GM13976 (cell line): ENCODE measurements around the gene DIPK1A.

Experiments used
- DNase-seq: peaks from one replicate; pipeline ENCODE4 v3.0.0; 2012; ENCODE audit warnings: low spot score
- CTCF ChIP-seq: IDR thresholded peaks from 2 replicates; pipeline ENCODE4 v1.5.1; 2012; ENCODE audit warnings: borderline replicate concordance, mild to moderate bottlenecking; ENCODE audit not compliant: insufficient read depth; ENCODE audit errors: extremely low read depth, missing control alignments, control extremely low read depth
- in situ Hi-C: fragments of 300-500 bp; cut with MboI; formaldehyde crosslinking; loops from one replicate; pipeline ENCODE4 v1.12.0; 2022; ENCODE audit warnings: low sequenced_read_pairs, mixed read lengths, inconsistent platforms; ENCODE audit not compliant: unreplicated experiment

Gene DIPK1A

GRCh38 chr1:92803140-92803887, 157.9 kb downstream of the DIPK1A start:
- in situ Hi-C loops: no loop called here
- no peak for TF ChIP-seq CTCF
- no peak for DNase-seq

DNA sequence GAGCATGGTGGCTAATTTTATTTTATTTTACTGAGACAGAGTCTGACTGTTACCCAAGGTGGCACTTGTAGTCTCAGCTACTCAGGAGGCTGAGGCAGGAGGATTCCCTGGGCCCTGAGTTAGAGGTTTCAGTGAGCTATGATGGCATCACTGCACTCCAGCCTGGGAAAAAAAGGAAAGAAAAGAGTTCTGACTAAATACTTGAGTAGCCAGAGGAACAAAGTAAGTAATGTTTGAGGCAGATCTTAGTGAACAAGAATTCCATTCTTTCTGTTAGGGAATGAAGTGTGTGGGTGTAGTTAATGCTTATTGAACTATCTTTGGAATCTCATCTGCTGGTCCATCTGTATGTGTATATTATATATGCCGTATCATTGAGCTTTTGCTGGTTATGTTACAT, 163.3 kb downstream of the DIPK1A start:
- in situ Hi-C loops: no loop called here
- no peak for DNase-seq
- no peak for TF ChIP-seq CTCF

- in situ Hi-C loops: no loop called here
Observed at GRCh38 chr1:92797297-92797696, 164.0 kb downstream of the DIPK1A start.

DNA sequence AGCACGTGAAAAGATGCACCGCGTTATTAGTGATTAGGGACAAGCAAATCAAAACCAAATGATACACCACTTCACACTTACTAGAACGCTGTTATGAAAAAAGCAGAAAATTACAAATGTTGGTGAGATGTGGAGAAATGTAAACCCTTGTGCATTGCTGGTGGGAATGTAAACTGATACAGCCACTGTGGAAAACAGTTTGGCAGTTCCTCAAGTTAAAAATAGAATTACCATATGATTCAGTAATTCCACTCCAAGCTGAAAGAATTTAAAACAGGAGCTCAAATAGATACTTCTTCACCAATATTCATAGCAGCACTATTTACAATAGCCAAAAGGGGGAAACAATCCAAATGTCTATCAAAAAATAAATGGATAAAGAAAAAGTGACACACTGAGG, 166.1 kb downstream of the DIPK1A start:
- TF ChIP-seq CTCF: no peak
- in situ Hi-C loops: no loop called here
- DNase-seq: no peak

More at GRCh38 chr1:92797297-92797696, 164.0 kb downstream of the DIPK1A start:
- no peak for TF ChIP-seq CTCF
- no peak for DNase-seq

GRCh38 chr1:92792340-92792782, 168.9 kb downstream of the DIPK1A start:
- no peak for DNase-seq
- no peak for TF ChIP-seq CTCF
- in situ Hi-C loops: no loop called here
